HG03469 (cell line): ENCODE results near the gene INTS4.
"Not testable (repeated sequence)": the region's sequence is repeated elsewhere in the genome, so short reads cannot be mapped to it uniquely, and the experiment has no call there.

Source experiments
- ATAC-seq: cut with Tn5 transposase; IDR thresholded peaks from one replicate; pipeline ENCODE4 v1.9.1; 2021; ENCODE audit warnings: mild to moderate bottlenecking, moderate library complexity, moderate number of reproducible peaks; ENCODE audit not compliant: unreplicated experiment

INTS4 gene

DNA sequence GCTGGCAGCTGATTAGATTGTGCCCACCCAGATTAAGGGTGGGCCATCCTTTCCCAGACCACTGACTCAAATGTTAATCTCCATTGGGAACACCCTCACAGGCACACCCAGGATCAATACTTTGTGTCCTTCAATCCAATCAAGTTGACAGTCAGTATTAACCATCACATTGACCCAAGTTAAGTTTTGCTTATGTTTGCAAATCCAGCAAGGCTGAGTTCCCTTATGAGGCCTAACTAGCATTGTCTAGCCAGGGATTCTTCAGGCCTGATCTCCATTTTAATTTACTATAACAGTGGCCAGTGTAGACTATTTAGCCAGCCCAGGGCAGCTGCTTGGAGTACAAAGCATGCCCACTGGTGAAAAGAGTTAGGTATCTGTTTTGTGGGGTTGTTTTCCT lies 30.9 kb upstream of the INTS4 start:
- ATAC-seq, result no peak

DNA sequence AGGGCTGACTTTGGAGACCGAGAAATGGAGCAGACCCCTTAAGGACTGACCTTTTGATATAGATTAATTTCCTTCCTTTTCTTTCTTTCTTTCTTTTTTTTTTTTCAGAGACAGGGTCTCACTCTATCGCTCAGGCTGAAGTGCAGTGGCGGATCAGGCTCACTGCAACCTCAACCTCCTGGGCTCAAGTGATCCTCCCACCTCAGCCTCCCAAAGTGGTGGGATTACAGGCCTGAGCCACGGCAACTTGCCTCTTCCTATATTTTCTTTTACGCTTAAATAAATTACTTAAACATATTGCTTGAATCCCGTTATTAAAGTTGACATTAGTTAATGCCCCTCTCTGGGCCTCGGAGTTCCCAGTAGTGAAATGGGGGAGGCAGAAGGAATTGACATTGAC lies 29.0 kb upstream of the INTS4 start:
- no peak for ATAC-seq

DNA sequence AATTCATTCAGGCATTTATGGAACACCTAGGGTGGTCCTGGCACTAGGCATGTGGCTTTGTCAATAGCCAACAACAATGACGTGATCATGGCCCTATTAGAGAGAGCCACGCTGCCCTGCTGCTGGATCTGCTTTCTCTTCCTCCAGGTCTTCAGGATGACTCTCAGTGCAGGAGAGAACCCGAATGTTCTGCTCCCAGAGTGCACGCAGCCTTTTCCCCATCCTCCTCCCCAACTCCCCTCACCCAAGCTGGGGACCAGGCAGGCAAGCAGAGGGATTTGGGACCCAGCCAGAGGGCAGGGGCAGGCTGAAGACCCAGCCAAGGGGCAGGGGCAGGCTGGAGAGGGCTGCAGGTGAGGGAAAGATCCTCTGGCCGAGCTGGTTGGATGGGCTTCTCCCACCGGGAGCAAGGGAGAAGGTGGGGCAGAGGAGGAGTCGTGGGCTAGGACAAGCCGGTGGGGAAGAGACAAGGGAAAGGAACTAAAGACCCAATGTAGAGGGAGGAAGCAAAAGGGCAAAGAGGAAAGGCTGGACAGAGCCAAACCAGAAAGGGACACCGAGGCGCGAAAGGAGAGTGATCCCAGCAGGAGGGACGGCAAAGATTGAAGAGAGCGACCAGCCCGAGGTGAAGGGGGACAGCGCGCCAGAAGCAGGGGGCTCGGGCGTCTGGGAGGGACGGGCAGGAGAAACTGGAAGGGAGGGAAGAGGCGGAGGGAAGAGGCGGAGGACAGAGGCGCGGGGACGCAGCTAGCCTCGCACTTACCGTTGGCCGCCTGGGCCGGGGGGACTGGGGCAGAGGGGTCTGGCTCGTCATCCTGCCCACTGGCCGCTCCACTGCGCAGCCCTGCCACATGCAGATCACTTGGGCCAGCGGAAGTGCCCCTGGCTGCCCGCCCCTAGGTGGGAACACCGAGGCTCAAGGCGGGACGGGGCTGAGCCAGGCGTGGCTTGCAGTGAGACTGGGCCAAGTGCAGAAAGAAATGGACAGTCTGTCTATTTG lies 28.2 kb upstream of the INTS4 start, which contains the start of gene KCTD14:
Gene KCTD14 (minus strand): TSS at position 880 of the 1,000 bp plus-strand sequence. CDS start 27 bp downstream, at position 853.
- no peak for ATAC-seq

DNA sequence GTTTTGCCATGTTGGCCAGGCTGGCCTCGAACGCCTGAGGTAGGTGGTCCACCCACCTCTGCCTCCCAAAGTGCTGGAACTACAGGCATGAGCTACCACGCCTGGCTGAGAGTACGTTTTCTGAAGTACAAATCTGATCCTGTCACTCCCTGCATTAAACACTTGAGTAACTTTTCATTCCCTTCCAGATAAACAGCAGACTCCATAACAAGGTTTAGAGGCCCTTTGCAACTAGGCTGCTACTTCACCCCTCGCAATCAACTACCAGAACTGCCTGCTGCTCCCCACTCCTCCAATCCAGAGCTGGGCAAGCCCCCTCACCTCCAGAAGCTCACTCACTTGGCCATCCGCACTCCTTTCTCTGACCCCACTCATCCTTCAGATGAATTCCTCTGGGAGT lies 27.1 kb upstream of the INTS4 start:
- ATAC-seq, result no peak

DNA sequence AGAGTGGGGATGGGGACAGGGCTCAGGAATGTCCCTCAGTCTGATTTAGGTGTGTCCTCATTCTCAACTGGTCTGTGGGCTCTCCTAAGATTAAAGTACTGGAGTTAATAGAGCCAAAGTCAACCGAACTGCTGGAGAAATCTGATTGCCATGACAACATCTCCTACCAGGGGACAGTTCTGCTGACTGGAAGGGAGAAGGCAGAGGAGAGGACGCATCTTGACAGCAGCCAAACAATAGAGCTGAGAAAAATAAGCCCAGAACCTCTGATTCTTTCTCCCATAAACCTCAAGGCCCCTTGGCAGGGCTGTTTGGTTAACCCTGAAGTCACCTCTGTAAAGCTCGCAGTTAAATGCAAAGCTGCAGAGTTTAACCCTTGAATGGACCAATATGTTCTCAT lies 25.8 kb upstream of the INTS4 start:
- no peak for ATAC-seq

DNA sequence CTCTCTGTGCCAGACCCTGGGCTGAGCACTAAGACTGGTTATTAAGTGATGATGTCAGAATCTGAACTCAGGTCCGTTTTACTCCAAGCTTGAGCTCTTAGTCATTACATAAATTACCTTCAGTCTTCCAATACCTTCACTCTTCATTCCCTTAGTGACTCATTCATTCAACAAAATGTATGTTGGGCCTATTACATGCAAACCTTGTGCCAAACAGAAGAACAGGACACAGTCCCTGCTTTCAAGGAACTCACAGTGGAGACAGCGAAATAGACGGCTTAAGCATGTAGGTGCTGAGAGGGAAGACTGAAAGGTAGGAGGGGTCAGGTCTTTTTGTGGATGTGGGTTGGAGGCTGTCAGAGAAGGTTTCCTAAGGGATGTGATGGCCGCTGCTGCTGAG lies 25.3 kb upstream of the INTS4 start:
- no peak for ATAC-seq

DNA sequence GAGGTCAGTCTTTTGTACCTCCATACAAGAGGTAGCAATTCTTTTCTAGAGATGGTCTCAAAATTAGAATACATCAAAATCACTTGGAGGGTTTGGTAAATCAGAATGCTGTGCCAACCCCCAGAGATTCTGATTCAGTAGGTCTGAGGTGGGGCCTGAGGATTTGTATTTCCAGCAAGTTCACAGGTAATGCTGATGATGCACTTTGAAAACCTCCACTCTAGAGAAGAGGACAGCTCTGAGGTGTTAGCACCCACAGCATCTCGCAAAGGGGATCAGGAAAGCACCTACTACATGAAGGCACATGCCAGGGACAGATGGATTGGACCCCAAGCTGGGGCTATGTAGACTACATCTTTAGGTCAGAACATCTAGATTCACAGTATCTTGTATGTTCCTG lies 21.4 kb upstream of the INTS4 start:
- ATAC-seq, result no peak

DNA sequence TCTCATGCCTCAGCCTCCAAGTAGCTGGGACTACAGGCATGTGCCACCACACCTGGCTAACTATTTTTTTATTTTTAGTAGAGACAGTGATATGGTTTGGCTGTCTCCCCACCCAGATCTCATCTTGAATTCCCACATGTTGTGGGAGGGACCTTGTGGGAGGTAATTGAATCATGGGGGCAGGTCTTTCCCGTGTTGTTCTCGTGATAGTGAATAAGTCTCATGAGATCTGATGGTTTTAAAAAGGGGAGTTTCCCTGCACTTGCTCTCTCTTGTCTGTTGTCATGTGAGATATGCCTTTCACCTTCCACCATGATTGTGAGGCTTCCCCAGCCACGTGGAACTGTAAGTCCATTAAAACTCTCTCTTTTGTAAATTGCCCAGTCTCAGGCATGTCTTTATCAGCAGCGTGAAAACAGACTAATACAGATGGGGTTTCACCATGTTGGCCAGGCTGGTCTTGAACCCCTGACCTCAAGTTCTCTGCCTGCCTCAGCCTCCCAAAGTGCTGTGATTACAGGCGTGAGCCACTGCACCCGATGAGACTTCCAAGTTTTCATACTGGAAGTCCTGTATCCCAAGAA lies 20.6 kb upstream of the INTS4 start:
- not testable (repeated sequence) for ATAC-seq

DNA sequence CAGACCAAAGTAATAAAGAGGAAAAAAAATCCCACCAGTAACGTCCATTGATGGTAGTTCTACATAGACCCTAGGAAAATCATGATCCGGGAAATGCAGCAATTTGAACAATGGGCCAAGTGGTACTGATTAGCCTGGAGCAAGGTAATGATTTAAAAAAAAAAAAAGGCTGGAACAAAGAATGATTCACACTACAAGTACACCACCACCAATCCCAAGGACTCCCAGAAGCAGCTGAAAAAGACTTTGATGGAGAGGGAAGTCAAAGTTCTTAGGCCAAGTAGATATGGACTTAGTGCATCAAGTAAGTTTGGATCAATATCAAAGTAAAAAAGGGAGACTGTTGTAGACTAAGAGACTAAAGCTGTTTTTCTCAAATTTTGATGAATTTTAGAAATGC lies 16.8 kb upstream of the INTS4 start:
- no peak for ATAC-seq

DNA sequence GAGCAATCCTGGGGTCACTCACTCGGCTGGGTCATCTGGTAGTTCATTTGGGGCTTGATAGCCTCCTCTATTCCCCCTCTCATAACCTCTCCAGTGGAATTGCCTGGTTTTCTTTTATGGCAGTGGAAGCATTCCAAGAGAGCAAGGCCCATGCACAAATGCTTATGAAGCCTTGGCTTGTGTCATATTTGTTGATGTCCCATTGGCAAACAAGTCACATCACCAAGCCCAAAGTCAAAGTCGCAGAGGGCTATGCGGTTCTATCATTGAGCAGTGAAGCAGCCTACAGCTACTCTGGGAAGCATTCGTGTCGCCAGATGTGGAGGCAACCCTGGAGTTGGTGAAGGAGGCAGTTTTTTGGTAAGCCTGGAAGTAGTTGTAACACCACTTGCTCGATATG lies 16.3 kb upstream of the INTS4 start:
- no peak for ATAC-seq

DNA sequence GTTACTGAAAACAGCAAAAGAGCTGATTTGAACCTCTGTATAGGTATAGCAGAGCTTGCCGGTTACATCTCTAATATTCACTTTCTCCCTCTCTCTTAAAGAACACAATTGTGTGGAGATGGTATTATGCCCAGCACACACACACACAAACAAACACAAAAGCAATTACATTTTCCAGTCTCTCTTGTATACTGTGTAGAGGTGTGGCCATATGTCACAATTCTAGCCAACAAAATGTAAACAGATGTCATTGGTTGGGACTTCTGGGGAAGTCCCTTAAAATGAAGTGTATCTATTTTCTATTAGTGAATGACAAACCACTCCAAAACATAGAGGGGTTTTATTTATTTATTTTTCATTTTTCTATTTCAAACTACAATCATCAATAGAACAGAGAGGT lies 15.8 kb upstream of the INTS4 start:
- ATAC-seq, result no peak

DNA sequence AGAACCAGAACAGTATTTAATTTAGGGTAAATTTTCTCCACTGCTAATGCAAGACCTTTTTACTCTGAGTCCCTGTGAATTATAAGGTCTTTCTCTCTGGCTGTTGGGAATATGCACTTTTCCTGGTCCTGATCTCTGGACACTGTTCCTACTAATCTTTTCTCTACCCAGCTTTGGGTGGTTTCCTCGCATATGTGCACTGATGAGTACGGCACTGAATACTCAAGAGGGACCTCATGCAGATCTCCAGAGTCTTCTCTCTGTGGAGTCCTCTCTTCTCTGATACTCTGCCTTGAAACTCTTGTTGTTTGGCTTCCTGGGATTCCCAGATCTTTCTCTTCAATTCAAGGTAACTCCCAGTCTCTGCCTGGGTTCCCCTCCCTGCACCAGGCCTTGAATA lies 14.6 kb upstream of the INTS4 start:
- no peak for ATAC-seq

DNA sequence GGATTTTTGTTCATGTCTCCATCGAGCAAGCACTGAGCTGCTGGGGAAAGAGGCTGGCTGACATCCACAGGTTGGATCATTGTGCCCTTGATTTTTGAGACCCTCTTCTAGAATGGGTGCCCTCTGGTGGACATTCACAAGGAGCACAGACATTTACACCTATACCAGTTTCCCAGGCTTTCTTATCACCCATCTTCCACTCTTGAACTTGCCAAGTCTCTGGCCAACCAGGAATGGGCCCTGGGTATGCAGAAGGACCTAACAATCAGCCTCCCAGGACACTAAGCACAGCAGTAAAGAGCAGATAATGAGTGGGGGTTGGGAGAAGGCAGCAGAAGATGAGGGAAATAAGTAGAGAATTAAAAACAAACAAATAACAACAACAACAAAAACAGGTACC lies 5.7 kb upstream of the INTS4 start:
- no peak for ATAC-seq

DNA sequence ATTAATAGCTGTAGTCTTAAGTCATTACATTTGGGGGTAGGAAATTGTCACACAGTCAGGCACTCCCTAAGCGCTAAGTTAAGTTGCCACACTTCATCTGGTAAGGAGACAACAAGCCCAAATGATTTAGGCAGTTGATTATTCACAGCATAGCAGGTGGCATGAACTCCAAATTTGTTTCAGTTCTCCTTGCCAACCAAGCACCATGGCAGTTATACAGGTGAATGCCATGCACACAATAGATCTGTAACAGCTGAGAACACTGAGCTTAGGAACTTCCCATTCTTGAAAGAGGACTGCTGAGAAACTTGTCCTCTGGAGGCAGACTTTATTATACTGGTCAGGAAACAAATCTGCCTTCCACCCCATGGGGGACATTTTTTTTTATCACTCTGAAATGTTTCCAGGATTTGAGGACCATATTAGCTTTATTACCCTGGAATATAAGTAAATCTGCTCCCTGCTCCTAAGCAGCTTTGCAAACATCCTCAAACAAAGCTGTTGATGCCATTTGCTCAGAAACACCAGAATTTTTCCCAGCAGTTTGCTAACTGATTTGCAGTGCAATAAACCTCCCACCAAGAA lies 5.1 kb upstream of the INTS4 start:
- ATAC-seq, result no peak

DNA sequence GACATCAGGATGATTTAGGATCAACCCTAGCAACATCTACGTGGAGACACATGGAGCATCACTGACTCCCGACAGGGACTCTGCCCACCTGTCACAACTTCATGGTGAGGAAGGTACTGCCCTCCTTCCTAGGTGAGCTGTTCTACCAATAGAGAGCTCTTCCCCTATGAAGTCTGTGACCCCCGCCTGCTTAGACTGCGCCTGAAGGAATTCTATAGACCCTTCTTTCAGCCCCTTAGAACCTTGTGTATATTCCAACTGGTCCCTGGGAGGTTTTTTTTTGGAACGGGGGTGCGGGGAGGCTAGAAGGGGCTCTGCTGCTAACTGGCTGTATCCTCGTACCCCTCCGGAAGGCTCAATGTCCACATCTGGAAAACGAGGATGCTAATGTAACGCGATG lies 566 bp downstream of the INTS4 start:
- ATAC-seq, result no peak

DNA sequence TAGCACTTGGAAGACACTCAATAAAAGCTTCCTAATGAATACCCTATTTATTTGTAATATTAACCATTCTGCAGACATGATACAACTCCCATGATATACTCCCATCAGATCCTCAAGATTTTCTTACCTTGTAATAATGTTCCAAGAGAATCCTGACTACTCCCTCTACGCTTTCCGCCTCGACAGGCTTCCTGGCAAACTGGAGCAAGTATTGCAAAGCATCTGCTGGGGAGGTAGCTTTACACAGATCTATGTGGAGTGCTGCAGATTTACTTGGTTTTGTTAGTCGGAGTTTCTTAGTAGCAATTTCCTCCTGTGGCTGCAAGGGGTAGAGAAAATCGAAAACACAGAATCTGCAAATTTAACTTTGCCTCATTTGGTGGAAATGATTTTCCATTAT lies 3.5 kb downstream of the INTS4 start:
- no peak for ATAC-seq

DNA sequence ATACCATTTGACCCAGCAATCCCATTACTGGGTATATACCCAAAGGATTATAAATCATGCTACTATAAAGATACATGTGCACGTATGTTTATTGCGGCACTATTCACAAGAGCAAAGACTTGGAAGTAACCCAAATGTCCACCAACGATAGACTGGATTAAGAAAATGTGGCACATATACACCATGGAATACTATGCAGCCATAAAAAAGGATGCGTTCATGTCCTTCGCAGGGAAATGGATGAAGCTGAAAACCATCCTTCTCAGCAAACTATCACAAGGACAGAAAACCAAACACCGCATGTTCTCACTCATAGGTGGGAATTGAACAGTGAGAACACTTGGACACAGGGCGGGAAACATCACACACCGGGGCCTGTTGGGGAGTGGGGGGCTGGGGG lies 8.0 kb downstream of the INTS4 start:
- not testable (repeated sequence) for ATAC-seq

DNA sequence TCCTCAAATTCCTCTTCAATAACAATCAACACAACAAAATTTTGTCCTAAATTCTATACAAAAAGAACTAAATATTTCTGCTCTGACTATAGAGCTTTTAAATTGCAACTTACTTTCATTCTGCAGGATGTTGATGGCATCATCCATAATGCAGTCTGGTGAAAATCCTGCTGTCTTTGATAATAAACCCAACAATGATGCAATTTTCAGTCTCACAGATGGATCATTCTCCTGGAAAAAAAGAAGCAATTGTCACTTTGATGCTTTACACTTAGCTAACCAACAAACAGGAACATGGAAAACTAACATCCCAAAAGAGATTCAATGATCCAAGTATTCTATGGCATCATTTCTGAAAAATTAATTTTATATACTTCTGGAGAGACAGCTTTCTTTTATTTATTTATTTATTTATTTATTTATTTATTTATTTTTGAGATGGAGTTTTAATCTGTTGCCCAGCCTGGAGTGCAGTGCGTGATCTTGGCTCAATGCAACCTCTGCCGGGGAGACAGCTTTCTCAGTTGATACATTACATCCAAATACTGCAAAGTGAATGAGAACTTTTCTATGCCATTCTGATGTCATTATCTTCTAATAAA lies 13.0 kb downstream of the INTS4 start:
- ATAC-seq, result no peak

DNA sequence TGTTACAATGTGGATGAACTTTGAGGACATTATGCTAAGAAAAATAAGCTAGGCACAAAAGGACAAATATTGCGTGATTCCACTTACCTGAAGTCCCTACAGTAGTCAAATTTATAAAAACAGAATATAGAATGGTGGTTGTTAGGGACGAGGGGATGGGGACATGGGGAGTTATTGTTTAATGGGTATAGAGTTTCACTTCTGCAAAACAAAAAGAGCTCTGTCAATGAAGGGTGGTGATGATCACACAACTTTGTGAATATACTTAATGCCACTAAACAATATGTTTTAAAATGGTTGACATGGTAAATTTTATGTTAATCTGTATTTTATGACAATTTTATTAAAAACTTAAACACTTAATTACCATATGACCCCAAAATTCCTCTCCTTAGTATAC lies 26.1 kb downstream of the INTS4 start:
- ATAC-seq, result peak; percentile 54

DNA sequence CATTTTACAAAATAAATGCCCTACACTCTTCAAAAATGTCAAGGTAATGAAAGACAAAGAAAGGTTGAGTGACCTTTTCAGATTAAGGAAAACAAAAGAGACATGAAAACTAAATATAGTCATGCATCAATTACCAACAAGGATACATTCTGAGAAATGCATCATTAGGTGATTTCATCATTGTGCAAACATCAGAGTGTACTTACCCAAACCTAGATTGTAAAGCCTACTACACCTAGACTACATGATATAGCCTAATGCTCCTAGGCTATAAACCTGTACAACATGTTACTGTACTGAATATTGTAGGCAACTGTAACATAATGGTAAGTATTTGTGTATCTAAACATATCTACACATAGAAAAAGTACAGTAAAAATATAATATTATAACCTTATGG lies 26.7 kb downstream of the INTS4 start:
- no peak for ATAC-seq

DNA sequence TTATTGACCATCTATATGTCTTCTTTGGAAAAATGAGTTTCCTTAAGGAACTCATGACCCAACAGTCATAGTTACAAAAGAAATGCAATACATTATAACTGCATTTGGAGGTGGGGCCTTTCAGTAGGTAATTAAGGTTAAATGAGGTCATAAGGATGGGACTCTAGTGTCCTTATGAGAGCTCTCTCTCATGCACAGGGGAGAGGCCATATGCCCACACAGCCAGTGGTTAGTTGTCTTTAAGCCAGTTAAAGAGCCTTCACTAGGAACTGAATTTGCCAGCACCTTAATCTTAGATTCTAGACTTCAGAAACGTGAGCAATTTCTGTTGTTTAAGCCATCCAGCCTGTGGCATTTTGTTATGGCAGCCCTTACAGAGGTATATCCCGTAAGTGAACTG lies 27.3 kb downstream of the INTS4 start:
- no peak for ATAC-seq

DNA sequence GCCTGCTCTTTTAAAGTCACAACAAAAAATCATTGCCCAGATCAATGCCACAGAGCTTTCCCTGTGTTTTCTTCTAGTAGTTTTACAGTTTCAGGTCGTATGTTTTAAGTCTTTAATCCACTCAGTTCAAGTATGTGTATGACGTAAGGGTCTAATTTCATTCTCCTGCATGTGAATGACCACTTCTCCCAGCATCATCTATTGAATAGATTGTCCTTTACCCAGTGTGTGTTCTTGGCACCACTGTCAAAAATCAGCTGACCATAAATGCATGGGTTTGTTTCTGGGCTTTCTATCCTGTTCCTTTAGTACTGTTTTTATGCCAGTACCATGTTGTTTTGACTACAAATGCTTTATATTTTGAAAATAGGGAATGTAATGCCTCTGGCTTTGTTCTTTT lies 28.1 kb downstream of the INTS4 start:
- no peak for ATAC-seq
